HG03432 (cell line): ENCODE measurements around the gene CELF1.
"Not testable (repeated sequence)": the region's sequence is repeated elsewhere in the genome, so short reads cannot be mapped to it uniquely, and the experiment has no call there.

Experiments used
- ATAC-seq: cut with Tn5 transposase; IDR thresholded peaks from one replicate; pipeline ENCODE4 v1.9.1; 2021; ENCODE audit warnings: mild to moderate bottlenecking, moderate library complexity; ENCODE audit not compliant: unreplicated experiment

Gene CELF1

DNA sequence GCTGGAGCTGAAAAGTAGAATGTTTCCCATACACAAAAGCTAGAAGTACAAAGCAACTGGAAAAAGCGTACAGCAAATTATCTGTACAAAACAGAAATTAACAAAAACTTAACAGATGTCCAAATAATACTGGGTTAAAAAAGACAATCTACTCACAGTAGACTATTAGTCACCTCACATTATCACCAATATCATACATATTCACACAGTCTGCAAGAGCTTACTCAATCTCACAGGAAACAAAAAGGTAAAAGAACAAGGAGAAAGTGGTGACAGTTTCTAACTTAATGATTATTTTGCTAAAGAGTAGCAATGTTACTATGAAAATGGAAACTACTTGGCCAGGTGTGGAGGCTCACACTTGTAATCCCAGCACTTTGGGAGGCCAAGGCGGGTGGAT, 11.9 kb downstream of the CELF1 start:
- ATAC-seq: no peak

DNA sequence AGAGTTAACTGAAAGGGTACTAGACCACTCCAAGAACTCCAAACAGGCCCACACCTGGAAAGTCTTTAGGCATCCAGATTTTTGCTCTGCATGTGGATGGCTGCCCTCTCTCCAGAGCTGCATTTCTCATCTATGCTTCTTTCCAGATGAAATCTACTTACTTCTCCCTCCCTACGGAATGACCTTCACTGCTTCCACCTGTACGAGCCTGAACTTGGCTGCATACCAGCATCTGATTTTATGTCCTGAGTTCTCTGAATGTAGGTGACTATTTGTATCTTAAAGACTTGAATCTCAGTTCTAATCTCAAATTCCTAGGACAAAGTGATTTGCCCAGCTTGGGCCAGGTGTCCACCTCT, 13.3 kb downstream of the CELF1 start:
- ATAC-seq: no peak

DNA sequence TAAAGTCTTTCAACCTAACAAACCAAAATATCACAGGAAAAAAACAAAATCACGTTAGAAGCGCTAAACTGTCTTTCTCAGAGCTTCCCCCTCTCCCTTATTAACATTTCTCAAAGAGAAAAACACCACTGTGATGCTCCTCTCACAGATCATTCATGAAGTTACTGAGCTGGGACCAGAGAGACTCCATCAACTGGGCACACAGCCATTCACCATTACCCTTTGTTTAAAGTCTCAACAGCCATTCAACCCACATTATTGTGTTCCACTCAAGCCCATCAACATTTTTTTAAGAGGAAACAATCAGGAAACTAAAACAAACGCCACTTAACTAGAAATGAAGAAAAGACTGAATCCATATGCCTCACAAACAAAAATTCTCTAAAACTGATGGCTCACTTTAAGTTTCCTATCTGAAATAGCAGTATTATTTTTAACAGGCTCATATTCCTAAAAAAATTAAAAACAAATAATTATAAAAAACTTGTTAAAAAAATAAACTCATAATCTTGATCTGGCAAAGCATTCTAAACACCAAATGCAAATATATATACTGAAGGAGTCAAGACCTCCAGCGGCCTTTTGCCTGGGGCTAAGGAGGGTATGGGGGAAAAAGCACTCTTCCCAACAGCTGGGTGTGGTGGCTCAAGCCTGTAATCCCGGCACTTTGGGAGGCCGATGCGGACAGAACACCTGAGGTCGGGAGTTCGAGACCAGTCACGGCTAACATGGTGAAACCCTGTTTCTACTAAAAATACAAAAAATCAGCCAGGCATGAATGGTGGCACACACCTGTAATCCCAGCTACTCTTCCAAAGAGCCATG, 14.0 kb downstream of the CELF1 start:
- ATAC-seq: no peak

DNA sequence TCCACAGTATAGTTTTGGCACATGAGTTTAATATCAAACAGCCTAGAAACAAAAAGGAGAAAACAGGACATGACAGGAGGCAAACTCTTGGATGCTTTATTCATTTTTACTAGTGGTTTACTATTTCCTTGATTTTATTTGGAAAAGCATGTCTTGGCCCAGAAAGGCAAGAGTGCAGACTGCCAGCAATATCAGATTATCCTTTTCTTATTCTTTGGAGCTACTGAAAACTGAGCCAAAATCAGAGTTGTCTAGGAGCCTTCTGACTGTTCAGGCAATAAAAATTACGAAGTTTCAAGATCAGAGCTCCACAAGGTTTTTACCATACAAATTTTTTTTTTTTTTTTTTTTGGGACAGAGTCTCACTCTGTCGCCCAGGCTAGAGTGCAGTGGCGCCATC, 16.0 kb downstream of the CELF1 start:
- no peak for ATAC-seq

DNA sequence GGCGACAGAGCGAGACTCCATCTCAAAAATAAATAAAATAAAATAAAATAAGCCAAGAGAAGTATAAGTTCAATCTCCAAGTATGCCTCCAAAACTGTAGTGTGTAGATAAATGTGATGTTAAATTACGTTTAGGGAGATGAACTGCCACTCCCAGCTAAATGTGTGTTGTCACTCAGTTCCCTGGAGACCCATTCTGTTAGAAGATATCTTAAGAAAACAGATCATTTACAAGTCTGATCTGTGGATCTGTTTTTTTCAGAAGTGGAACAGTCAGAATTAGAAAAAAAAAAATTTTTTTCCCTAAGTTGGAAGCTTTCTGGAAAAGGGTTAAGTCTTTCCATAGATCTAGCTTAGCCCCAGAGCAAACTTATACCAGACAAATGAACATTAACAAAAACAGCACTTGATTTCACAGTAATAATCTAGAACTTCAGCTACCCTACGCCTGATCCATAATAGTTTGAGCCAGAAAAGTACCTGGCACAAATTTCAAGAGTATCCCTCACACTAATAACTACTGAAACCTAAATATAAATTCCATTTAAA, 18.2 kb downstream of the CELF1 start:
- no peak for ATAC-seq

DNA sequence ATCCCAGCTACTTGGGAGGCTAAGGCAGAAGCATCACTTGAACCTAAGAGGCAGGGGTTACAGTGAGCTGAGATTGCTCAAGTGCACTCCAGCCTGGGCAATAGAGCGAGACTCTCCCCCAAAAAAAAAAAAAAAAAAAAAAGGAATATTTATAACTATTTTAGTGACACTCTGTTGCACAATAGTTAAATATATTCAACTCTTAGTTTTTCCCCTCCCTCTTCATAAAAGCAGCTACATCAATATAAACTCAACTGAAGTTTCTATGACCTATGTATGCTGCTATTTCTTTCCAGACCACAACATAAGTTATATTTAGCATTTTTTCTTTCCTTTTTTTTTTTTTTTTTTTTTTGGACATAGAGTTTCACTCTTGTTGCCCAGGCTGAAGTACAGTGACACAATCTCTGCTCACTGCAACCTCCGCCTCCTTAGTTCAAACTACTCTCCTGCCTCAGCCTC, 19.2 kb downstream of the CELF1 start:
- ATAC-seq: no peak

DNA sequence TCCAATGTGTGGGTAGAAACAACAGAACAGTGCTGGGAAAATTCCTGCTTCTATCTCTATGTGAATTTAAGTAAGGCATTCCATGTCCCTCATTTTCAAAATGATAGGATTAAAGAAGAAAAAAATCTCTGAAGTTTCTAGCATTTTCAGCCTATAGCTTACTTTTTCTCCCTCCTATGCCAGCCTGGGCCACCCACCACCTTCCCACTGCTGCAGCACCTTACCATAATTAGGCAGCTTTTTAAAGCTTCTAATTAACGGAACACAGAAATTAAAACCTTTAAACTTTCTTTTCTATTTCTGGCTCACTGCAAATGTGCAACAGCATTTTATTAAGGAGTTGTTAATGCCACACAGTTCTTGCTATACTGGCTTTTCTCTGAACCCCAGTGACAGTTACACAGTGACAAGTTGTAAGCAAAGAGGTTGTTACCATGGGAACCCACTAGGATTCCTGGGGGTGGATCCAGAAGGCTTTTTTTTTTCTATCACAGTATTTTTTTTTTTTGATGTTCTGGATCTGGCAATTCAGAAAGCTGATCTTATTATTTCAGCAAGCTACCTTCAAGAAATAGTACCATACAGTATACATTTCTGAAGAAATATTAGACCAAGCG, 20.2 kb downstream of the CELF1 start:
- no peak for ATAC-seq

DNA sequence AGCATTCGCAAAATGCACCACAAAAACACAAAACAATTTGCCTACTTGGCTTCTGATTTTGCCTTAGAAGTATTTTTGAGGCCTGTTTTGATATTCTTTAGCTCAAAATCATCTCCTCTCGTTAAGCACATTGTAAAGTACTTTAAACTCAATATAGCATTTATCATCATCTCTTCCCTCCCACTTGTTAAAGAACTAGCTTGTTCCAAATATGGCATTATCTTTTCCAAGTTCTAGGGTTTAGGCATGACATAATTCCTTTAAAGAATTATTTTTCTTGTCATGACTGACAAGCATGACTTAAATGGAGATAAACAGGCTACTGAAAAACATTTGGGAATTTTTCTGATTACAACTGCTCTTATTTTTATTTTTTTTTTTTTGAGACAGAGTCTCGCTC, 21.3 kb downstream of the CELF1 start:
- no peak for ATAC-seq

DNA sequence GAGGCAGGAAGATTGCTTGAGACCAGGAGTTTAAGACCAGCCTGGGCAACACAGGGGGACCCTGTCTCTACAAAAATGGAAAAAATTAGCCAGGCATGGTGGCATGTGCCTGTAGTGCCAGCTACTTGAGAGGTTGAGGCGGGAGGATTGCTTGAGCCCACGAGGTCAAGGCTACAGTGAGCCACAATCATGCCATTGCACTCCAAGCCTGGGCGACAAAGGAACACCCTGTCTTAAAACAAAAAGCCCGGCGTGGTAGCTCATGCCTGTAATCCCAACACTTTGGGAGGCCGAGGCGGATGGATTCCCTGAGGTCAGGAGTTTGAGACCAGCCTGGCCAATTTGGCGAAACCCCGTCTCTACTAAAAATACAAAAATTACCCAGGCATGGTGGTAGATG, 22.2 kb downstream of the CELF1 start:
- ATAC-seq: not testable (repeated sequence)

DNA sequence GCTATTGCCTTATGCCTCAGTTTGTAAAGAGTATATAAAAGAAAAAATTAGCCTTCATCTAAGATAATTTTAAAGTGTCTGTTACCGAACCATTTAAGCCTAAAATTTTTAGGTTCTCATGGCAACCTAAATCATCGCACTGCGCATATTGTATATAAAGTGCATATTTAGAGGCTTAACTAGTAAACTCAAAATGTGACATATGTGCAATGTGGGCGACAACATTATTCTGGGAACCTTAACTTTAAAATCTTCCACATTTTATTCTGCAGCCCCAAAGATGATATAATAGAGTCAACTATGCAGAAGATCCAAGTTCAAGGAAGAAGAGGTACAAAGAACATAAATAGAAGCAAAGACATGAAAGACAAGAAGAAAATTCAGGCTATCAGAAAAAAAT, 23.0 kb downstream of the CELF1 start:
- ATAC-seq: no peak

DNA sequence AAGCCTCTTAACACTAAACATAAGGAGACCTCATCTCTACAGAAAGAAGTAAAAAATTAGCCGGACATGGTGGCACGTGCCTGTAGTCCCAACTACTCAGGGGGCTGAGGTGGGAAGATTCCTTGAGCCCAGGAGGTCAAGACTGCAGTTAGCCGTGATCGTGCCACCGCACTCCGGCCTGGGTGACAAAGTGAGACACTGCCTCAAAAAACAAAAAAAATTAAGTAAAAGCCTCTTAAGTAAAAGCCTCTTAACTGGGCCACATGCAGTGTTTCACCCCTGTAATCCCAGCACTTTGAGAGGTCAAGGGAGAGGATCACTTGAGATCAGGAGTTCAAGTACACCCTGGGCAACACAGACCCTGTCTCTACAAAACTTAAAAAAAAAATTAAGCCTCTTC, 25.7 kb downstream of the CELF1 start:
- no peak for ATAC-seq

DNA sequence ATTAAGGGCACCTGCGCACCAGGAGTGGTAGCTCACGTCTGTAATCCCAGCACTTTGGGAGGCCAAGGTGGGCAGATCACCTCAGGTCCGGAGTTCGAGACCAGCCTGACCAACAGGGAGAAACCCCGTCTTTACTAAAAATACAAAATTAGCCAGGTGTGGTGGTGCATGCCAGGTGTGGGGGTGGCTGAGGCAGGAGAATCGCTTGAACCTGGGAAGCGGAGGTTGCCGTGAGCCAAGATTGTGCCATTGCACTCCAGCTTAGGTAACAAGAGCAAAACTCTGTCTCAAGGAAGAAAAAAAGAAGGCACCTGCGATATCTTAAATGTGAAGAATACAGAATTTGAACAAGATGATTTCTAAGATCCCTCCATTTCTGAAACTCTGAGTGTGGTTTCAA, 26.9 kb downstream of the CELF1 start:
- not testable (repeated sequence) for ATAC-seq

DNA sequence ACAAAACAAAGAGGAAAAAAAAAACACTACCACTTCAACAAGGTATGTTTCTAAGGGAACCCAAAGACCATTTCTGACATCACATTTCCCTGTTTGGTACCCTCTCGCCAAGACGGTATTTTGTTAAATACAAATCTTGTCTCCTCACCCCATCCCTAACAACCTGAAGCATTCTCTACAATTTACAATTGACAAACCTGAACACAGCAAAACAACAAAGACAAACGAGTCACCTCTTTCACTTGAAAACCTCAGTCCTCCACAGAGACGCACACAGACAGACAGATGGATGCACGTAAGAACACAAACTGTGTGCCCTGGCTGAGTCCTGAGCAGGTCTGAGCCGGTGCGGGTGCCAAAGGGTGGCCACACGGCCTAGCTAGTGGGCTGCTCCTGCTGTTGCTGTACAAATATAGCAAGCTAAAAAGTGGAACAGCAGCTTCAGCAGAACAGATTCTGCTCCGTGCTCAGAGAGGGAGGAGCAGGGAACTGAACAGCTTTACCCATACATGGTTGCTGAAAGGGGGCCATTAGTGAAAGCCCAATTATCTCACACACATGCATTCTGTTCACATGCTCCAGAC, 28.5 kb downstream of the CELF1 start:
- peak; percentile 27 for ATAC-seq

DNA sequence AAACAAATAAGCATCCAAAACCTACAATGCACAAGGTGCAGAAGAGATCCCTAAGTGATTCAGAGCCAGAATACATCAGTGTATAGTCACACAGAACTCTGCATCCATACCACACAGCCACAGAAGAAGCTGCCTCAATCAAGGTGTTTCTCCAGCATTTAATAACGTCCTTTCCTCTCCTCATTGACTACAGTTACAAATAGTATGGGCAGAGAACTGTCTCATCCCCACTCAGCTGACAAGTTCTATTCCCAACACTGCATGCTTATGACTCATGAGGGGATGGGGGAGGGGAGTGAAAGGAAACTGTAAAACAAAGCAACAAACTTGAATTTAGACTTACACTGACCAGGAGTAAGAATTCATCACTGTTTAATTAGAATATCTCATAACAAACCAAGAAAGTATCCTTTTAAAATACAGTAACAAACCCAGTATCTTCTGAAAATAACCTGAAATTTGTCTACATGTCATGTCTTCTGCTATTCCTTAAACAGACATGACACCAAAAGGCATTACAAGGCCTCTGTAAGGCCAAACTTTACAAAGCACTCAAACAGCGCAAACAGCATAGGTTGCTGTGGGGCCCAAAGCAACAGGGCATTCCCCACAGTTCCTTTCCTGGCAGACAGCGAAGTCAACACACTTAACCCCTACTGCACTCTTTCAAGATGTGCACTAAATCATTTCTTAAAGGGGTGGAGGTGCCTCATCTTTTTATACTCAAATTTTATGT, 29.3 kb downstream of the CELF1 start:
- ATAC-seq: peak; percentile 69

DNA sequence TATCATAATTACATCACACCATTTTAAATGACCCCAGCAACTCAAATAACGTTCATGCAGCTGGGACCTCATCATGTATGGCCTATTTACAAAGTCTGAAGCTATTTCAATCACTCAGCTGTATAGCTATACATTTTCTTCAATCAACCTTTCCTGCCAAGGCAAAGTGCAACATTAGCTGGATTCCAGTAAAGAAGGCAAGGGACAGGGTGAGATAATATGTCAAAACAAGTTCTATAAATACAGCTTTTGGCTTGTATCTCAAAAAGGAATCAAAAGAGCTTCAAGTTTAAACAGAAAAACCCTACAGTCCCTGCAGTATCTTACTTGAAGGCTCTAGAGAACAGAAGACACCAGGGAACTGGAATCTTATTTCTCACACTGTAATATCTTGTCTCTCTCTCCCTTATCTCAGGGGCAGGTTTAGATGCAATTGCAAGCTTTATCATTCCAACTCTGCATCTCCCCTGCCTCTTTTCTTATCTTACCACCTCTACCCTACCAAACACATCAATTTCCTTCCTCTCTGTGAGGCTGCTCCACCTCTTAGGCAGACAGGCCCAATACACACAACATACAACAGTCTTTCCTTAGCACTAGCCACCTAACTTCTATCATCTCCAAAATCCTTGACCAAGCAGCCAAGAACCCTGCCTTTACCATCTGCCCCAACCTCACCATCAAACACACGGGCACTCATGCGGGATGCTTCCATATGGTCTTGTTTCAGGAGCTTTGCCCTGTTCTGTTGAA, 34.5 kb downstream of the CELF1 start:
- no peak for ATAC-seq

DNA sequence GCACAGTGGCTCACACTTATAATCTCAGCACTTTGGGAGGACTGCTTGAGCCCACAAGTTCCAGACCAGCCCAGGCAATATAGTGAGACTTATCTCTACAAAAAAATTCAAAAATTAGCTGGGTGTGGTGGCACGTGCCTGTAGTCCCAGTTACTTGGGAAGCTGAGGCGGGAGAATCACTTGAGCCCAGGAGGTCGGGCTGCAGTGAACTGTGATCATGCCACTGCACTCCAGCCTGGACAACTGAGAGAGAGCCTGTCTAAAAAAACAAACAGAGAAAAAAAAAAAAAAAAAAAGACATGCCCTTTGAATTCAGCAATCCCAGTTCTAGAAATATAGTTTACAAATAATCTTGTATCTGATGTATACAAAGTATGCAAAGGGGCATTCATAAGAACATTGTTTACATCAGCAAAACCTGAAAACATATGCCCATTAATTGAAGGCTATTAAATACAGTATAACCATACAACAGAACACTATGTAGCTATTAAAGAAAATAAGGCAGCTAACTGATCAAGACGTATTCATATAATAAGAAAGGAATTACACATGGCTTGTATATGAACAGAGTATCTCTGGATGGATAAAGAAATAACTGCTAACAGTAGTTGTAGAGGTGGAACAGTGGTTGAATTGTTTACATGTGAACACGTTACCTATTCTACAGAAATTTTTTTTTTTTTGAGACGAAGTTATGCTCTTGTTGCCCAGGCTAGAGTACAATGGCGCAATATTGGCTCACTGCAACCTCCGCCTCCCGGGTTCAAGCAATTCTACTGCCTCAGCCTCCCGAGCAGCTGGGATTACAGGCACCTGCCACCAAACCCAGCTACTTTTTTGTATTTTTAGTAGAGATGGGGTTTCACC, 35.7 kb downstream of the CELF1 start:
- no peak for ATAC-seq

DNA sequence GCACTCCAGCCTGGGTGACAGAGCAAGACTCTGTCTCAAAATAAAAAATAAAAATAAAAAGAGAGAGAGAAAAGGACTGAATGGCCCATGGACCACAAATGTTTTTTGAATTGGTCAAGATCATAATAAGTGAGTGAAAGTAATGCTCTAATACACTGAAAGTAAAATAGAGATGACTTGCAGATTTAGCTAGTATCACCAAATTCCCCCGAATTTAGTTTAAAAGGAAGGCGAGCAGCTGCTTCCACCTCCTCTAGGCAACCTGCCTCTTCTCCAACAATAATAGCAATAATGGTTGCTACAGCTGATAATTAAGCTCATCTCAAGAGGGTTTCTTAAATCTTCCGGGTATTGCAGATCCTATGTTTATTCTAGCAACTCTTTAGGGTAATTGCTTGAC, 36.8 kb downstream of the CELF1 start:
- ATAC-seq: no peak

DNA sequence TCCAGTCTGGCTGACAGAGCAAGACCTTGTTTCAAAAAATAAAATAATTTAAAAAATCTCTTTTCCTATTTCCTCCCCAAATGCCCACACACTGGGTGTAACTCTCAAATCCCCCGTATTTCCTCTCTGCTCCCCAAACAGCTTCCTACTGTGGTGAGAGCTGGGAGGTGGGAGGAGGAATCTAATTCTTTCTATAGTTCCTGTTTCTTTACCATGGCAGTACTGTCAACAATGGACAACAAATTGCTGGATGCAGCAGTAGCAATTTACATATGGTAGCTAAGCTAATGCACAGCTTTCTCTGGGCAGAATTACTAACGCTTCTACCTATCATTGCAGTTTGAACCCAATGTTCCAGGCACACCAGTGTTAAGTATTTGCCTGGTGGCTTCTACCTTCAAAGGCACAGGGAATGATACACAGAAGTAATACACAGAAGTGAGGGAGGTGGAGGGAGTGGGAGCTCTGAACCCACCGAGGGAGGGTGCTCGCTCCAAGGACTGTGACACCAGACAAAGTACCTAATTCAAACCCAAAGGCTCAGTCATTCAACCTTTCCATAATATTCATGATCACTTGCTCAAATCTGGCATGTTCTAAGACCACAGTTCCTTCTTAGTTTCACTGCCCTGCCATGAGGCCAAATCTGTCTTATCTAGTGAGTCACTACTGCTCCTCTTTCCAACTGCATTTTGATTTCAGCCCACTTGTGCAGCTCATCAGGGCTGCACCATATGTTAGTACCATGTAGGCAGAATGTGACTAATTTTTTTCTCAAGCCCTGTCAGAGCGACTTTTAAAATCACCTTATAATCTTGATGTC, 37.9 kb downstream of the CELF1 start:
- peak; percentile 43 for ATAC-seq

DNA sequence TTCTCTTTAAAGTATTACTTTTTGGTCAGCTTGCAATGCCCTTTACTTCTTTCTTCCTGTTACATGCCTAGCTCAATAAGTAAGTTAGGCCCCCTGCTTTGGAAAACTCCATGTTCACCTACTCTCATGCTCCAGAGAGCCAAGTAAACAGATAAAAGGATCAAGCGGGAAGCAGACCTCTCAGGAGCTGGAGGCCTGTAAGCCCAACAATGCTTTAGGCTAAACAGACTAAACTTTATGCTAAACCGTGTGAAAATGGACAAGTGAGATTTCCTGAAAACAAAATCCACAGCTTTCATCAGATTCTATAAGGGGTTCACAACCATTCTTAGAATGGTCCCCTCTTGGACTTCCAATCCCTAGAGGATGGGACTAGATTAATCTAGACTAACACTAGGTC, 40.2 kb downstream of the CELF1 start:
- no peak for ATAC-seq
